GM19238 (cell line): ENCODE measurements around the gene PBX3.

ENCODE experiments used
- DNase-seq: peaks from one replicate; pipeline ENCODE4 v3.0.0; 2011; ENCODE audit warnings: low spot score; ENCODE audit not compliant: insufficient read length

Gene PBX3

DNA sequence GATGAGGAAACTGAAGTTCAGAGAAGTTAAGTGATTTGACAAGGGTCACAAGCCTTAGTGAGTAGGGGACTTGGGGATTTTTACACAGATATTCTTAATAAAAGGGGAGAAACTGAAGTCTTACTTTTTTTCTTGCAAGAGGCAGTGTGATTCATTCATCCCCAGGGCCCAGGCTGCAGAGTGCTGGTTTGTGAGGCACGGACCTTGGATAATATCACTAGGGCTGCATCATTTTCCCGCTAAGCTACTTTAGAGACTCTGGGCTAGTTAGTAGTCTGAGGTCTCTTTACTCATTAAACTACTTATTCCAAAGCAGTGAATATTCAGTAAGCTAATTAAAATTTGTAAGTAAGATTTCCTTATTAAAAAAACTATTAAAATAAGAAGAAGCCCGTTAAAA is 195.0 kb downstream of the PBX3 start:
- no peak for DNase-seq

DNA sequence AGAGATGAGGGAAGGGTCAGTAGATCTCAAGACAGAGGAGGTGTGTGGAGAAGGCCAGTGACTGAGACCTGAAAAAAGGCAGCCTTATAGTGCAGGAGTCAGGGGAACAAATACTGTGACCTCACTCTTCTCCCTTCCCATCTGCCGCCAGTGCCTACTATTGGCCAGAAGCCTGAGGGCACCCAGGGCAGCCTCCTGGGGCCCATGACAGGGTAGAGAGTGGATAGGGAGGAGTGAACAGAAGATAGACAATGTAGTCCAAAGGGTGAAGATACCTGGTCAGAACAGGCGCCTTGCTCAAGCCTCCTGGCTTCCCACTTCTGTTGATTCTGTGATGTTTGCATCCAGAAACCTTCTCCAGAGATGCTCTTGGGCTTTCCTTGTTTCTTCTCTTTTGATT is 196.7 kb downstream of the PBX3 start:
- no peak for DNase-seq

DNA sequence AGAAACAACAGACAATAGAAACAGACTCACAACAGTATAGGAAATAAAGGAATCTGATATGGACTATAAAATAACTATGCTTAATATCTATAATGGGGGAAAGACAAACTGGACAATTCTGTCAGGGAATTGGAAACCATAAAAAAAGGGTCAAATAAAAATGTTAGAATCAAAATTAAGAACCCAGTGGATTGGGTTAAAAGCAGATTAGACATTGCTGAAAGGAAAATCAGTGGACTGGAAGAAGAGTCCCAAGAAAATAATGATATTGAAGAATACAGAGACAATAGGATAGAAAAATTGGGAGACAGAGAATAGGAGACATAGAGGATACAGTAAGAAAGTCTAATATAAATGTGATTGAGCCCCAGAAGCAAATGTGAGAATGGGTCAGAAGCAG is 199.2 kb downstream of the PBX3 start:
- no peak for DNase-seq

DNA sequence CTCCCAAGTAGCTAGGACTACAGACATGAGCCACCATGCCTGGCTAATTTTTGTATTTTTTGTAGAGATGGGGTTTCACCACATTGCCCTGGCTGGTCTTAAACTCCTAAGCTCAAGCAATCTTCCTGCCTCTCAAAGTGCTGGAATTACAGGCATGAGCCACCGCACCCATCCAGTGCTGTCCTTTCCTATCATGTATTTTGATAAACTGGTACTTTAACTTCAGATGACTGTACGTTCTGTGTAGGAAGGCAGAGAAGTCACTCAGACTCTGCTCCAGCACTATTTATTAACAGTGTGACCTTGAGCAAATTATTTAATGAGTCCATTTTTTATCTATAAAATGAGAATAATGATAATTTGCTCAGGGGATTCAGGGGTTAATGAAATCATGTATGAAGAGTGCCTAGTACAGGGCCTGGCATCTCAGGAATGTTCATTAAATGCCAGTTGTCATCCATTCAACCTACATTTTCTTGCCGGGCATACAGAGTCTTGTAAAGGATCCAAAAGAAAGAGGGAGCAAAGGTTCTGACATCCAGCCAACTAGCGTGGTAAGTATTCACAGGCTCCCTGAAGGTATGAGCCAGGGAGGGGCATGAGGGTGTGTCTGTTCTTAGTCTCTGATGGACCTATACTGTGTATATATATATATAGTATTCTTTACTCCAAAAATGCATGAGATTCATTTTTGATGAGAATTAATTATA is 201.9 kb downstream of the PBX3 start:
- no peak for DNase-seq

GRCh38 chr9:125949703-125950460 is 202.7 kb downstream of the PBX3 start:
- DNase-seq, result no peak

DNA sequence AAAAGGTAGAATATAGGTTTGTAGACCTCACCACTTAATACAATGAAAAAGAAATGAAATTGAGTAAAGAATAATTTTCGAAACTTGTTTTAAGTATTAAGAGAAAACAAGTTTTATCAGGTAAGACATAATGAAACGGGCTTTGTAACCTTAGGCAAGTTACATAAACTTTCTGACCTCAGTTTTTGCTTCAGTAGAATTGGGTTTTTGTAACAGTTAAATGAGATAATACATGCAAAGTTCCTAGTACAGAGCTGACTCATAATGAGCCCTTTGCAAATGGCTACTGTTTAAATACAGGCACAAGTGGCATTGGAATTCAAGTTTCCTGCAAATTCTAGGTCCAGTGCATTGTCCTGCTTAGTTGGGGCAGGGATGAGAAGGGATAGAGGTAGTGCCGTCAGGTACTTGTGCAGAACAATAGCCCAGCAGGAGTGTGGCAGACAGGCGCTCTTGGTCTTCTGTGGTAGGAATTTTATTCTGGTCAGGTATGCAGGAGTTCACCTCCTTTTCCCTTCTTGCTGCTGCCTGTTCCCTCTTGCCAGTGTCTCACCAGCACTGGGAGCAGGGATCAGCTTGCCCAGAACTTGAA is 203.8 kb downstream of the PBX3 start:
- DNase-seq, result no peak

- no peak for DNase-seq
These were observed 206.3 kb downstream of the PBX3 start for GRCh38 chr9:125953314-125954019.

- no peak for DNase-seq
These were observed 208.9 kb downstream of the PBX3 start for GRCh38 chr9:125956102-125956501.

DNA sequence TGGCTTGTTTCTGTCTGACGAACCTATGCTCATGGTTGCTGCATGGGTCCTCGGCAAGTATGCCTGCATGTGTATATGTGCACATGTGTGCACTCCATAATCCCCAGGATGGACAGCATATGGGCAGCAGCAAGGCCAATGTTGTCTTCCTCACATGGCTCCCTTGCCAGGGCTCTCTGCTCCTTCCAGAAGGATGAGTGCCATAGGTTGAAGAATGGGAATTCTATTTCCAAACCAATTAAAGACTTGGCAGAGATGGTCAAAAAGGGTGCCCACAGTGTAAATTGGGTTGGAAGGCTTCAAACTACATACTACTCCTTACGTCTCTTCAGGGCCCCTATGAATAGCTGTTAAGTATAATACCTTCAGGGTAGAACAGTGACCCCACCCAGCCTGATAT is 212.1 kb downstream of the PBX3 start:
- DNase-seq, result no peak

GRCh38 chr9:125959951-125960619 is 212.9 kb downstream of the PBX3 start:
- DNase-seq, result no peak

DNA sequence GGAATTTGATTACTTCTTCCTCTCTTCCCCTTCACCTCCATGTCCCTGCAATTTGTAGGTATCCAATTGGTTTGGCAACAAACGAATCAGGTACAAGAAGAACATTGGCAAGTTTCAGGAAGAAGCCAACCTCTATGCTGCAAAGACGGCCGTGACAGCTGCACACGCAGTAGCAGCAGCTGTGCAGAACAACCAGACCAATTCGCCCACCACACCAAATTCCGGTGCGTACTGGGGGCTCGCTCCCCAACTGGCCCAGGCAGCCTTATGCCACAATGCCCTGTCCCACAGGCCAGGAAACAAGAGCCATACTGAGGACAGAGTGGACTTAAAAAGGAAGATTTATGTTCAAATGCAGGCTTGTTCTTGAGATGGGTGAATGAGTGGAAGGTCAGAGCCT is 213.5 kb downstream of the PBX3 start:
- no peak for DNase-seq

- no peak for DNase-seq
These were observed 213.9 kb downstream of the PBX3 start for GRCh38 chr9:125961072-125961471.

GRCh38 chr9:125963932-125964331 is 216.8 kb downstream of the PBX3 start:
- no peak for DNase-seq

DNA sequence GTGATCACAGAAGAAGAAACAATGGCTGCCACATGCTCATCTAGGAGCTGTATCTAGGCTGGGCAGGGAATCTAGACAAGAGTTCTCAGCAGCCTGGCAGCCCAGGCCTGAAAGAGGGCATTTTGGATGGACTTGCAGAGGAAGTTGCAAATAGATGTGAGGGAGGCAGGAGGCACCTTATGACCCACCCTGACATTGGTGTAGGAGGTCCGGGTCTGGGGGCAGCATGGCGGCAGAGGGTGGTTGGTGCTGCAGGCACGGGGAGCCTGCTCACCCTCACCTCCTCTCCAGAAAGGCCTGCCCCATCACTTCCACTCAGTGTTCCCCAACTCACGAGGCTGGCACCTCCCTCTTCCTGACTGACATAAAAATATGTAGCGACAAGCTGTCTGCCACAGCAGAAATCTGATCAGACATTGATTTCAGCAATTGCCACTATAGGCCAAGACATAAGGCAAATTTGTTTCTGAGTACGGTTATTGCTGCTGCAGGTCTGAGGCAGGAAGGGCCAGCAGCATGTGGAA is 217.6 kb downstream of the PBX3 start:
- no peak for DNase-seq

DNA sequence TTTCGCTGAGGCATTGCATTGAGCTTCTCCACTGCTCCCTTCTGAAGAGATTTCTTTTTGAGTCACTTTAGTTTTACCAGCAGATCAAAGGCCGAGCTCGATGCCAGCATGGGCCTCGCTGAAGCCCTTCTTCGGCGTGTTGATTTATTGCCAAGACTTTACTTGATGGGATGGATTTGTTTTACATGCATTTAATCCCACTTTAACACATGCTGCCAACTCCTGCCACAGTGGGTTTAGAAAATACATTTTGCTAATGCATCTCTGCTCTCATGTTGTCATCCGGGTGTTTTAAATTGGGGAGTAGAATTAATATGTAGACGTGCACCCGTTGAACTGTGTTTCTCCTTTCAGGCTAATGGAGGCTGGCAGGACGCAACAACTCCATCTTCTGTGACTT is 218.3 kb downstream of the PBX3 start:
- DNase-seq, result no peak

DNA sequence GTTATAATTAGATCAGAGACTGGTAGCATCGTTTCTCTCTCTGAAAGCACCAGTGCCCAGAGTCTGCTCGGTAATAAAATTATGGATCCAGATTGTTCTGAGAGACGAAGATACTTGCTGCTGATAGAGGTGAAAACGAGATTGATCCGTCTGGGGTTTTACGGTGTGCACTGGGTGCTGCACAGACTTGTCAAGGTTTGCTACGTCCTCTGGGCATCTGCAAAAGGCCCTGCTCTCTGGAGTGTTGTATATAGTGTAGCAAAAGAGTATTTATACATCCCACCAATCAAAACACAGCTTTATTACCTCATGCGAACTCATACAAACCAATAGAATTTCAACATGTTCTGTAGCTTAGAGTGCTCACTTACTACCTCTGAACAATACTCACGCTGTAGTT is 219.3 kb downstream of the PBX3 start:
- DNase-seq, result no peak

DNA sequence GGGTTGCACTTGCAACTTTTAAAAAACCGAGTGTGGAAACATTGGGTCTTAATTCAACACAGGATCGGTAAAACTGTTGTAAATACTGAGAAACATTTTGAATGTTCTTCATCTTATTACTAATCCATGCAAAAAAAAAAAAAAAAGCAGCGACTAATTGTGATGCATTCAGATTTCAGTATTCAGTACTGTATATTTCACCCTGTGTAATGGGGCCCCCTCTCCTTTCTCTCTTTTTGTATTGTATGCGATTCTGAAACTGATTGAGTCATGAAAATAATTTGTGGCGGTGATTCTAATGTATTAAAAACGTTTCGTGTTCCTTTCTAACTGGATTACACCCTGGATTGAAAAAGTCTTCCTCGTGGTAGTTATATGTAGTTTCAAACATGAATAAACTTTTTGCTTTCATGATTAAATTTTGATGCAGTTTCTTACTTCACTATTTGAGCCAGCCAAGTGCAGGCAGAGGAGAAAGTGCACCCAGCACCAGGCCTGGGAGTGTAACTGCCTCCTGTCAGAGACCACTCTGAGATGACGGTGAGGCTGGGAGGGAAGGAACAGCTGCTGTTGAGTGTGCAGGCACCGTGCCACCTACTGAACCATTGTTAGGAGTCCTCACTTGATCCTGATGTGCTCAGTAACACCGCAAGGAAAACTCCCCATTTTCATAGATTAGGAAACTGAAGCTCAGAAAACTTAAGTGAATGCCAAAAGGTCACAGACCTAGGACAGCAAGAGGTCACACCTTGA is 220.0 kb downstream of the PBX3 start:
- no peak for DNase-seq

GRCh38 chr9:125968714-125969374 is 221.7 kb downstream of the PBX3 start:
- DNase-seq, result no peak

DNA sequence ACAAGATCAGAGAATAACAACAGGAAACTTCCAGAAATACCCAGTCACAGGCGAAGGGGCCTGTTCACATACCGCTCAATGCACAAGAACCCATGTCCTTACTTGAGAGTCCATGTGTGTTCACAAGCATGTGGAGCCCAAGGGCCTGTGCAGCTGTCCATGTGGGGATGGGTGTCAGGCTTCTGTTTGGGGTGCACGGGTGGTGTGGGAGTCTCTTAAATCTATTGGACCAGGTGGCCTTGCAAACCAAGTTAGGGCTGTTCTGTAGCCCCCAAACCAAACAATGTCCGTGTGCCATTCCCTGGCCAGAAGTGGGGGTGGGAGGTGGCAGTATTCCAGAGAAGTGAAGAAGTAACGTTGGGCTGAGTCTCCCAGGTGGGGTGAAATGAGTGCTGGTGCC is 222.3 kb downstream of the PBX3 start:
- DNase-seq, result no peak

DNA sequence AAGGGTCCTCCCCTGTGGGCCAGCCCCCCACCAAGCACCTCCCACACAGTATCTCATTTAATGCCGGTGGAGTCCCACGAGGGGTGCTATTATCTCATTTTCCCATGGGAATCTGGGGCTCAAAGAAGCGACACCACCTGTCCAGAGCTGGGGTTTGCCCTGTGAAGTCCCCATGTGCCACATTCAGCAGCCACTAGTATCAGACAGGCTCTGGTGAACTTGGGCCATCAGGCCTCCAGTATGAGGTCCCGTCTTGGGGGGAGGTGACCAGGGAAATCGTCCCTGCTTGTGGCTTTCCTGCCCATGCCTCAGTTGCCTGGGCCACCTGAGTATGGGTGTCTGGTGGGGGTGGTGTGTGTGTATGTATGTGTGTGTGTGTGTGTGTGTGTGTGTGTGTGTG is 222.7 kb downstream of the PBX3 start:
- no peak for DNase-seq
